ENCODE data around the gene DENND1A. TPM values are rescaled to one million over a fixed set of nuclear protein-coding genes. Genes with fewer than 3 reads are reported as not detected.

The DENND1A gene
- total RNA-seq, 4 donors from 2014 or later: 19.2 to 26.9 (median 24.0) TPM

GRCh38 chr9:123426406-123426805, 503.5 kb downstream of the DENND1A start:
- no peaks in the 10 kb centered on the region for H3K27me3 ChIP-seq
- intact Hi-C loops (cut with DNase I): no loop called here
- WGBS: 79% methylated on average over 2 of the region's 2 CpGs

GRCh38 chr9:123425836-123426365, 504.0 kb downstream of the DENND1A start:
- Histone ChIP-seq H3K9me3 (peaks cover 0 to 6% (median 0%) of the 10 kb centered on the region in 4 donors), H3K27me3 (no peaks in the 10 kb centered on the region), H3K4me1 (no peaks in the 10 kb centered on the region), H3K36me3 (peaks cover 15 to 61% (median 30%) of the 10 kb centered on the region in 4 donors), H3K27ac (replicated peaks in 1 of 4) (no peak overlapping the region), H3K4me3 (no peak overlapping the region)
- intact Hi-C loops (cut with DNase I): no loop called here
- TF ChIP-seq CTCF (IDR thresholded peaks at IDR 0.05): no peak
- TF ChIP-seq POLR2A (IDR thresholded peaks at IDR 0.05; ENCODE audit: low read depth): no peak
- no peak for TF ChIP-seq EP300 (IDR thresholded peaks at IDR 0.05)
- TF ChIP-seq POLR2AphosphoS5 (IDR thresholded peaks at IDR 0.05): no peak
- WGBS: 86% methylated on average over 6 of the region's 6 CpGs
- DNase-seq (ENCODE audit: extremely low spot score): no peak

More at GRCh38 chr9:123426406-123426805, 503.5 kb downstream of the DENND1A start:
- Histone ChIP-seq H3K27ac (replicated peaks in 1 of 4) (no peak overlapping the region), H3K4me1 (no peaks in the 10 kb centered on the region), H3K36me3 (peaks cover 15 to 60% (median 32%) of the 10 kb centered on the region in 4 donors), H3K9me3 (peaks cover 0 to 6% (median 0%) of the 10 kb centered on the region in 4 donors), H3K4me3 (no peak overlapping the region)
- no peak for TF ChIP-seq CTCF (IDR thresholded peaks at IDR 0.05)
- TF ChIP-seq EP300 (IDR thresholded peaks at IDR 0.05): no peak
- no peak for TF ChIP-seq POLR2A (IDR thresholded peaks at IDR 0.05; ENCODE audit: low read depth)
- TF ChIP-seq POLR2AphosphoS5 (IDR thresholded peaks at IDR 0.05): no peak
- no peak for DNase-seq (ENCODE audit: extremely low spot score)

GRCh38 chr9:123425261-123425821, 504.6 kb downstream of the DENND1A start:
- no peak for DNase-seq (ENCODE audit: extremely low spot score)
- Histone ChIP-seq H3K36me3 (peaks cover 15 to 61% (median 27%) of the 10 kb centered on the region in 4 donors), H3K4me1 (no peaks in the 10 kb centered on the region), H3K9me3 (peaks cover 0 to 6% (median 0%) of the 10 kb centered on the region in 4 donors), H3K27me3 (no peaks in the 10 kb centered on the region), H3K27ac (replicated peaks in 1 of 4) (no peak overlapping the region), H3K4me3 (no peak overlapping the region)
- intact Hi-C loops (cut with DNase I): no loop called here
- no peak for TF ChIP-seq EP300 (IDR thresholded peaks at IDR 0.05)
- TF ChIP-seq CTCF (IDR thresholded peaks at IDR 0.05): no peak
- TF ChIP-seq POLR2AphosphoS5 (IDR thresholded peaks at IDR 0.05): no peak
- no peak for TF ChIP-seq POLR2A (IDR thresholded peaks at IDR 0.05; ENCODE audit: low read depth)
- 93% methylated on average over 20 of the region's 20 CpGs for WGBS

- intact Hi-C loops (cut with DNase I): no loop called here
- DNase-seq (ENCODE audit: extremely low spot score): no peak
- peaks cover 0 to 6% (median 0%) of the 10 kb centered on the region in 4 donors for H3K9me3 ChIP-seq
- no peak for TF ChIP-seq EP300 (IDR thresholded peaks at IDR 0.05)
- TF ChIP-seq POLR2A (IDR thresholded peaks at IDR 0.05; ENCODE audit: low read depth): no peak
- WGBS: 94% methylated on average over 6 of the region's 6 CpGs
- H3K27me3 ChIP-seq: no peaks in the 10 kb centered on the region
- H3K27ac ChIP-seq (replicated peaks in 1 of 4): no peak overlapping the region
- peaks cover 22 to 65% (median 30%) of the 10 kb centered on the region in 4 donors for H3K36me3 ChIP-seq
- no peaks in the 10 kb centered on the region for H3K4me1 ChIP-seq
- no peak overlapping the region for H3K4me3 ChIP-seq
Observed at GRCh38 chr9:123424552-123425225, 505.2 kb downstream of the DENND1A start.

GRCh38 chr9:123424131-123424530, 505.8 kb downstream of the DENND1A start:
- Histone ChIP-seq H3K4me3 (no peak overlapping the region), H3K36me3 (peaks cover 27 to 65% (median 34%) of the 10 kb centered on the region in 4 donors), H3K27ac (replicated peaks in 1 of 4) (no peak overlapping the region), H3K27me3 (no peaks in the 10 kb centered on the region), H3K9me3 (peaks cover 0 to 3% (median 0%) of the 10 kb centered on the region in 4 donors), H3K4me1 (no peaks in the 10 kb centered on the region)
- intact Hi-C loops (cut with DNase I): no loop called here
- WGBS: 98% methylated on average over 5 of the region's 5 CpGs
- no peak for DNase-seq (ENCODE audit: extremely low spot score)
- TF ChIP-seq POLR2A (IDR thresholded peaks at IDR 0.05; ENCODE audit: low read depth) (no peak), EP300 (IDR thresholded peaks at IDR 0.05) (no peak), POLR2AphosphoS5 (IDR thresholded peaks at IDR 0.05) (no peak), CTCF (IDR thresholded peaks at IDR 0.05) (no peak)
